Loucy (cell line): ENCODE data around the gene DUSP16.
"Not testable (repeated sequence)": the region's sequence is repeated elsewhere in the genome, so short reads cannot be mapped to it uniquely, and the experiment has no call there.

Experiments used
- H2AFZ ChIP-seq: fragments of 200-600 bp; sonication (generic); 2 replicates; pipeline ENCODE4 v1.6.0; 2016; ENCODE audit warnings: antibody characterized with exemption, mild to moderate bottlenecking, low read length, moderate library complexity
- H3F3A ChIP-seq: fragments of 200-600 bp; 2 replicates; pipeline ENCODE4 v1.6.0; 2016; ENCODE audit warnings: antibody characterized with exemption, low read depth, mild to moderate bottlenecking
- H3K27me3 ChIP-seq: fragments of 200-600 bp; sonication (generic); 2 replicates; pipeline ENCODE4 v1.6.1; 2014; ENCODE audit warnings: low read length, mild to moderate bottlenecking; ENCODE audit not compliant: insufficient read depth, poor library complexity, severe bottlenecking
- H3K36me3 ChIP-seq: fragments of 200-600 bp; sonication (generic); 2 replicates; pipeline ENCODE4 v1.6.1; 2016; ENCODE audit warnings: low read length; ENCODE audit not compliant: insufficient read depth
- H3K4me1 ChIP-seq: fragments of 200-600 bp; sonication (generic); 2 replicates; pipeline ENCODE4 v1.5.1; 2014; ENCODE audit warnings: low read length, mild to moderate bottlenecking; ENCODE audit not compliant: insufficient read depth, poor library complexity, severe bottlenecking
- H3K4me2 ChIP-seq: fragments of 200-600 bp; sonication (generic); 2 replicates; pipeline ENCODE4 v1.6.0; 2014; ENCODE audit warnings: antibody characterized with exemption, low read length, low read depth, mild to moderate bottlenecking; ENCODE audit not compliant: poor library complexity, severe bottlenecking
- H3K4me3 ChIP-seq: fragments of 200-600 bp; sonication (generic); 2 replicates; pipeline ENCODE4 v1.5.1; 2014; ENCODE audit warnings: low read length, mild to moderate bottlenecking, mixed read lengths; ENCODE audit not compliant: poor library complexity, severe bottlenecking
- H3K79me2 ChIP-seq: fragments of 200-600 bp; sonication (generic); 2 replicates; pipeline ENCODE4 v1.6.1; 2014; ENCODE audit warnings: low read length; ENCODE audit not compliant: insufficient read depth
- H3K9ac ChIP-seq: fragments of 200-600 bp; sonication (generic); 2 replicates; pipeline ENCODE4 v1.6.0; 2014; ENCODE audit warnings: mild to moderate bottlenecking, low read depth, low read length, moderate library complexity; ENCODE audit not compliant: poor library complexity, severe bottlenecking
- H3K9me2 ChIP-seq: fragments of 200-600 bp; sonication (generic); replicated peaks from 2 replicates; pipeline ENCODE4 v1.6.1; 2016; ENCODE audit warnings: low read depth, low read length, mixed read lengths
- H3K9me3 ChIP-seq: fragments of 200-600 bp; sonication (generic); 2 replicates; pipeline ENCODE4 v1.6.1; 2014; ENCODE audit warnings: mild to moderate bottlenecking, antibody characterized with exemption, low read length, low read depth; ENCODE audit not compliant: insufficient read depth
- H4K20me1 ChIP-seq: fragments of 200-600 bp; sonication (generic); 2 replicates; pipeline ENCODE4 v1.6.0; 2014; ENCODE audit warnings: antibody characterized with exemption, low read length, mild to moderate bottlenecking; ENCODE audit not compliant: insufficient read depth, poor library complexity, severe bottlenecking
- CTCF ChIP-seq: fragments of 200-600 bp; sonication (generic); conservative IDR thresholded peaks from 2 replicates; pipeline ENCODE4 v1.5.1; 2014; ENCODE audit warnings: mild to moderate bottlenecking, antibody characterized with exemption, low read length
- EZH2phosphoT487 ChIP-seq: fragments of 200-600 bp; IDR thresholded peaks from 2 replicates; pipeline ENCODE4 v1.6.1; 2018; ENCODE audit warnings: antibody characterized with exemption, mild to moderate bottlenecking, moderate library complexity, borderline replicate concordance

The DUSP16 gene

GRCh38 chr12:12474471-12474928 lies 88.2 kb downstream of the DUSP16 start:
- Histone ChIP-seq H3F3A (no peaks in the 10 kb centered on the region), H3K4me1 (no peaks in the 10 kb centered on the region), H3K79me2 (no peaks in the 10 kb centered on the region), H4K20me1 (no peaks in the 10 kb centered on the region), H3K36me3 (no peaks in the 10 kb centered on the region), H3K27me3 (no peaks in the 10 kb centered on the region), H3K9ac (no peak overlapping the region), H3K9me3 (no peaks in the 10 kb centered on the region), H3K9me2 (no peaks in the 10 kb centered on the region), H3K4me2 (no peak overlapping the region), H2AFZ (no peak overlapping the region), H3K4me3 (no peak overlapping the region)
- TF ChIP-seq CTCF (no peak), EZH2phosphoT487 (no peak)

- H3K4me1 ChIP-seq = peaks cover 6% of the 10 kb centered on the region
- H3K79me2 ChIP-seq = no peaks in the 10 kb centered on the region
- no peak overlapping the region for H2AFZ ChIP-seq
- H3K36me3 ChIP-seq = no peaks in the 10 kb centered on the region
- H3F3A ChIP-seq = no peaks in the 10 kb centered on the region
- no peak overlapping the region for H3K4me3 ChIP-seq
- H3K9ac ChIP-seq = no peak overlapping the region
- no peak for TF ChIP-seq CTCF
- TF ChIP-seq EZH2phosphoT487 = no peak
- H3K4me2 ChIP-seq = no peak overlapping the region
- no peaks in the 10 kb centered on the region for H3K27me3 ChIP-seq
- no peaks in the 10 kb centered on the region for H3K9me3 ChIP-seq
- no peaks in the 10 kb centered on the region for H4K20me1 ChIP-seq
- no peaks in the 10 kb centered on the region for H3K9me2 ChIP-seq
Observed at GRCh38 chr12:12473223-12473622, 89.4 kb downstream of the DUSP16 start.

- H3K4me2 ChIP-seq, H3K36me3 ChIP-seq, H3K9ac ChIP-seq: not testable (repeated sequence)
Observed at GRCh38 chr12:12471982-12472961, 90.4 kb downstream of the DUSP16 start.

More at GRCh38 chr12:12471982-12472961, 90.4 kb downstream of the DUSP16 start:
- not testable (repeated sequence) for H3K27me3 ChIP-seq, H3K9me2 ChIP-seq, H3K4me3 ChIP-seq, H3K9me3 ChIP-seq, H3K4me1 ChIP-seq, H3F3A ChIP-seq, H3K79me2 ChIP-seq, H2AFZ ChIP-seq, H4K20me1 ChIP-seq
